B cell (primary cell): ENCODE results near the gene ZFYVE21.

Experiments
- CTCF ChIP-seq: fragments of 200-600 bp; IDR thresholded peaks from one replicate; pipeline ENCODE4 v1.8.0; 2022; ENCODE audit warnings: antibody characterized with exemption, mild to moderate bottlenecking
- EZH2 ChIP-seq: IDR thresholded peaks from 2 replicates; pipeline ENCODE4 v1.6.1; 2012; ENCODE audit warnings: borderline replicate concordance, low read depth, mild to moderate bottlenecking, moderate library complexity, low read length; ENCODE audit not compliant: insufficient read depth, poor library complexity, severe bottlenecking

- TF ChIP-seq CTCF (no peak), EZH2 (no peak)
These were observed 15.0 kb downstream of the ZFYVE21 start for GRCh38 chr14:103730490-103731035.
